Chondrocyte (in vitro differentiated cells): Measurements from ENCODE around the gene RESP18. TPM values are rescaled to one million over a fixed set of nuclear protein-coding genes. Genes with fewer than 3 reads are reported as not detected.

Source experiments
- DNase-seq: peaks from one replicate; pipeline ENCODE4 v3.0.0; 2021; ENCODE audit warnings: mixed read lengths, low spot score
- H3K27ac Mint-ChIP-seq: one replicate; pipeline ENCODE4 v1.8.0; 2021; ENCODE audit warnings: mild to moderate bottlenecking, moderate library complexity, mixed read lengths; ENCODE audit not compliant: unreplicated experiment
- H3K27me3 Mint-ChIP-seq: 2 replicates; pipeline ENCODE4 v1.8.0; 2021; ENCODE audit warnings: low read depth, mixed read lengths
- H3K36me3 Mint-ChIP-seq: 2 replicates; pipeline ENCODE4 v1.8.0; 2021; ENCODE audit warnings: low read depth, mixed read lengths
- H3K4me1 Mint-ChIP-seq: 2 replicates; pipeline ENCODE4 v1.8.0; 2021; ENCODE audit warnings: low read depth, mild to moderate bottlenecking, mixed read lengths
- H3K4me3 Mint-ChIP-seq: one replicate; pipeline ENCODE4 v1.8.0; 2021; ENCODE audit warnings: mild to moderate bottlenecking, moderate library complexity, mixed read lengths; ENCODE audit not compliant: unreplicated experiment
- H3K9me3 Mint-ChIP-seq: 2 replicates; pipeline ENCODE4 v1.8.0; 2021; ENCODE audit warnings: low read depth, mixed read lengths
- CTCF ChIP-seq: fragments of 200-600 bp; sonication (generic); IDR thresholded peaks from 2 replicates; pipeline ENCODE4 v1.5.0; 2021; ENCODE audit warnings: antibody characterized with exemption, mild to moderate bottlenecking, moderate library complexity
- total RNA-seq: library from RNA; stranded (reverse); gene quantifications from 3 replicates; pipeline ENCODE4 v1.2.1, GENCODE V29; 2021

The RESP18 gene
- total RNA-seq, 1 donor from 2014 or later = not detected

GRCh38 chr2:219296142-219296541 lies 36.4 kb downstream of the RESP18 start:
- Mint-ChIP-seq H3K27me3 (peaks cover 12% of the 10 kb centered on the region), H3K36me3 (no peaks in the 10 kb centered on the region)
- TF ChIP-seq CTCF = no peak

GRCh38 chr2:219294356-219295351 lies 37.9 kb downstream of the RESP18 start:
- Mint-ChIP-seq H3K4me3 (peak overlapping the region; percentile 67), H3K4me1 (peaks cover 22% of the 10 kb centered on the region)

More at GRCh38 chr2:219296142-219296541, 36.4 kb downstream of the RESP18 start:
- H3K9me3 Mint-ChIP-seq = no peaks in the 10 kb centered on the region
- H3K4me1 Mint-ChIP-seq = peaks cover 15% of the 10 kb centered on the region
- H3K27ac Mint-ChIP-seq = no peak overlapping the region
- no peak for DNase-seq
- H3K4me3 Mint-ChIP-seq = no peak overlapping the region

GRCh38 chr2:219293736-219294231 lies 38.8 kb downstream of the RESP18 start:
- no peak for DNase-seq
- Mint-ChIP-seq H3K27me3 (no peaks in the 10 kb centered on the region), H3K27ac (no peak overlapping the region), H3K36me3 (no peaks in the 10 kb centered on the region), H3K9me3 (no peaks in the 10 kb centered on the region), H3K4me3 (peak overlapping the region; percentile 67), H3K4me1 (peaks cover 24% of the 10 kb centered on the region)
- no peak for TF ChIP-seq CTCF

More at GRCh38 chr2:219294356-219295351, 37.9 kb downstream of the RESP18 start:
- peak; percentile 100 for TF ChIP-seq CTCF
- DNase-seq = no peak
- no peaks in the 10 kb centered on the region for H3K36me3 Mint-ChIP-seq
- H3K27ac Mint-ChIP-seq = peak overlapping the region; percentile 73
- H3K9me3 Mint-ChIP-seq = no peaks in the 10 kb centered on the region
- H3K27me3 Mint-ChIP-seq = peaks cover 2% of the 10 kb centered on the region

- no peak for TF ChIP-seq CTCF
- Mint-ChIP-seq H3K36me3 (no peaks in the 10 kb centered on the region), H3K27ac (no peak overlapping the region), H3K4me1 (peaks cover 25% of the 10 kb centered on the region), H3K4me3 (no peak overlapping the region), H3K27me3 (no peaks in the 10 kb centered on the region), H3K9me3 (no peaks in the 10 kb centered on the region)
- no peak for DNase-seq
These were observed 39.9 kb downstream of the RESP18 start for GRCh38 chr2:219292616-219293015.

- DNase-seq = peak; percentile 32
- Mint-ChIP-seq H3K36me3 (no peaks in the 10 kb centered on the region), H3K27me3 (no peaks in the 10 kb centered on the region), H3K9me3 (no peaks in the 10 kb centered on the region), H3K4me1 (peaks cover 25% of the 10 kb centered on the region), H3K27ac (no peak overlapping the region), H3K4me3 (no peak overlapping the region)
- no peak for TF ChIP-seq CTCF
These were observed 40.5 kb downstream of the RESP18 start for GRCh38 chr2:219291910-219292490.
